Prostate gland (tissue), 2 donors: ENCODE data around the gene CPLX1. TPM values are rescaled to one million over a fixed set of nuclear protein-coding genes. Genes with fewer than 3 reads are reported as not detected.

Source experiments
- DNase-seq: peaks from one replicate; pipeline ENCODE4 v3.0.0-alpha.2; 2019; ENCODE audit warnings: low spot score
- H3K27ac ChIP-seq, 2 donors: fragments of 200-600 bp; sonication (generic); 2 replicates each; pipeline ENCODE4 v1.5.1; 2017 to 2019
- H3K27me3 ChIP-seq: fragments of 200-600 bp; sonication (generic); replicated peaks from 2 replicates; pipeline ENCODE4 v1.5.1; 2019; ENCODE audit not compliant: insufficient read depth
- H3K36me3 ChIP-seq, 2 donors: fragments of 200-600 bp; sonication (generic); 1 replicate in 1 of 2; 2 replicates in 1 of 2; pipeline versions ENCODE4 v1.5.1 to v1.8.1; 2017 to 2019
- H3K4me1 ChIP-seq: fragments of 200-600 bp; sonication (generic); replicated peaks from 2 replicates; pipeline ENCODE4 v1.5.1; 2019
- H3K4me3 ChIP-seq, 2 donors: fragments of 200-600 bp; sonication (generic); 2 replicates each; pipeline ENCODE4 v1.5.1; 2017 to 2019
- H3K9me3 ChIP-seq: fragments of 200-600 bp; sonication (generic); 2 replicates; pipeline ENCODE4 v1.5.1; 2017
- CTCF ChIP-seq, 4 experiments: fragments of 200-600 bp in 2 of 4; fragments of 450-650 bp in 2 of 4; sonication (generic) in 2 of 4; IDR thresholded peaks; 1 replicate in 3 of 4; 2 replicates in 1 of 4; pipeline ENCODE4 v1.5.1; 2016 to 2019; ENCODE audit warnings: antibody characterized with exemption in 4 of 4, mild to moderate bottlenecking in 2 of 4, moderate library complexity in 2 of 4
- POLR2A ChIP-seq: fragments of 450-650 bp; IDR thresholded peaks from one replicate; pipeline ENCODE4 v1.6.1; 2016; ENCODE audit warnings: antibody characterized with exemption, mild to moderate bottlenecking
- POLR2AphosphoS5 ChIP-seq: sonication (generic); formaldehyde crosslinking; IDR thresholded peaks from one replicate; pipeline ENCODE4 v1.6.1; 2017; ENCODE audit warnings: antibody characterized with exemption
- WGBS: methylation state at CpG from one replicate; pipeline ENCODE4 v1.1.5; 2018; 5-methylcytosine and 5-hydroxymethylcytosine counted together
- intact Hi-C: fragments of 100-400 bp; cut with DNase I; formaldehyde crosslinking; loops from one replicate; pipeline ENCODE4 v1.14.2; 2022
- total RNA-seq, 2 donors: library from RNA; depleted of rRNA; stranded (reverse); fragments of >200 nt; gene quantifications; one replicate each; pipeline ENCODE4 v1.1.0, GENCODE V29; 2016

Gene CPLX1
- total RNA-seq, 2 donors from 2014 or later: 2.5 to 4.4 TPM

DNA sequence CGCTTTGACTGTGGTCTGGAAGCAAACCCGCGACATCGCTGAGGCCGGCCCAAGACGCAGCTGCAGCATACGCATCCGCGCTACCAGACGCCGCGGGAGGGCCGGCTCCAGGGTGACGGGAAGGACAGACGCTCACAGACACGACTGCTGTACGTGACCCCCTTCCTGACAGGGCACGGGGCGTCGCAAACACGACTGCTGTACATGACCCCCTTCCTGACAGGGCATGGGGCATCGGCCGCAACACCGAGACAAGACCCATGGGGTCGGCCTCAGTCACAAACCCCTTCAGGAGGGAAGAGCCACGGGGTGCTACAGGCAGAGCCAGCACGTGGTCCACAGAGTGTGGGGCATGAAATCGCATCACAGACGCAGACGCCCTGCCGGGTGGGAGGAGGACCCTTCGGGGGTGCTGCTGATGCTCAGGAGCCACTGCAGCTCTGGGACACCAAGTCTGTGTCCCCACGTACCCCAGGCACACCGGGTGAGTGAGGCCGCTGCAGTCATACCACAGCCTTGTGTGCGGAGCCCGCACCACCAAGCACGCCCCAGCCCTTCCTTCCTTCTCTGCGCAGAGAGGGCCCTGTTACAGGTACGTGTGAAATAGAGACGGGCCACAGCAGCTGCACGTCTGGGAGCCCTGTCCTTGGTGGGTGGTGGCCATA lies 38.7 kb upstream of the CPLX1 start:
- no peak overlapping the region for H3K27ac ChIP-seq
- peaks cover 0 to 15% of the 10 kb centered on the region in 2 donors for H3K36me3 ChIP-seq
- no peaks in the 10 kb centered on the region for H3K9me3 ChIP-seq
- intact Hi-C loops: no loop called here
- 97% methylated on average over 42 of the region's 42 CpGs for WGBS
- no peak for DNase-seq
- H3K4me1 ChIP-seq: no peaks in the 10 kb centered on the region
- no peak overlapping the region for H3K4me3 ChIP-seq
- TF ChIP-seq POLR2A: no peak
- no peak for TF ChIP-seq CTCF (IDR thresholded peaks at IDR 0.05)
- no peak for TF ChIP-seq POLR2AphosphoS5
- no peaks in the 10 kb centered on the region for H3K27me3 ChIP-seq

- 95% methylated on average over 21 of the region's 21 CpGs for WGBS
- no peak for DNase-seq
- TF ChIP-seq POLR2AphosphoS5 (no peak), POLR2A (no peak), CTCF (IDR thresholded peaks at IDR 0.05) (no peak)
- Histone ChIP-seq H3K36me3 (peaks cover 6 to 22% of the 10 kb centered on the region in 2 donors), H3K4me3 (no peak overlapping the region), H3K4me1 (no peaks in the 10 kb centered on the region), H3K27me3 (no peaks in the 10 kb centered on the region), H3K9me3 (no peaks in the 10 kb centered on the region), H3K27ac (no peak overlapping the region)
- intact Hi-C loops: no loop called here
Observed at GRCh38 chr4:860561-860960, 34.6 kb upstream of the CPLX1 start.

GRCh38 chr4:859496-859895 lies 33.6 kb upstream of the CPLX1 start:
- no peaks in the 10 kb centered on the region for H3K27me3 ChIP-seq
- H3K27ac ChIP-seq: no peak overlapping the region
- no peaks in the 10 kb centered on the region for H3K4me1 ChIP-seq
- intact Hi-C loops: no loop called here
- H3K4me3 ChIP-seq: no peak overlapping the region
- DNase-seq: no peak
- no peak for TF ChIP-seq POLR2A
- no peak for TF ChIP-seq CTCF (IDR thresholded peaks at IDR 0.05)
- TF ChIP-seq POLR2AphosphoS5: no peak
- no peaks in the 10 kb centered on the region for H3K9me3 ChIP-seq
- WGBS: 89% methylated on average over 13 of the region's 13 CpGs
- peaks cover 6 to 16% of the 10 kb centered on the region in 2 donors for H3K36me3 ChIP-seq

- no peak overlapping the region for H3K4me3 ChIP-seq
- H3K27me3 ChIP-seq: no peaks in the 10 kb centered on the region
- no peak for TF ChIP-seq CTCF (IDR thresholded peaks at IDR 0.05)
- no peak for TF ChIP-seq POLR2AphosphoS5
- no peak for TF ChIP-seq POLR2A
- H3K36me3 ChIP-seq: peaks cover 6 to 10% of the 10 kb centered on the region in 2 donors
- H3K4me1 ChIP-seq: no peaks in the 10 kb centered on the region
- no peak overlapping the region for H3K27ac ChIP-seq
- DNase-seq: no peak
- intact Hi-C loops: no loop called here
- 82% methylated on average over 31 of the region's 31 CpGs for WGBS
- no peaks in the 10 kb centered on the region for H3K9me3 ChIP-seq
Observed at GRCh38 chr4:858831-859451, 33.0 kb upstream of the CPLX1 start.

GRCh38 chr4:858041-858481 lies 32.1 kb upstream of the CPLX1 start:
- DNase-seq: no peak
- H3K4me1 ChIP-seq: no peaks in the 10 kb centered on the region
- peaks cover 6 to 8% of the 10 kb centered on the region in 2 donors for H3K36me3 ChIP-seq
- H3K4me3 ChIP-seq: no peak overlapping the region
- no peaks in the 10 kb centered on the region for H3K9me3 ChIP-seq
- TF ChIP-seq CTCF (IDR thresholded peaks at IDR 0.05): no peak
- no peak for TF ChIP-seq POLR2AphosphoS5
- no peak for TF ChIP-seq POLR2A
- intact Hi-C loops: no loop called here
- H3K27me3 ChIP-seq: no peaks in the 10 kb centered on the region
- 93% methylated on average over 16 of the region's 17 CpGs for WGBS
- no peak overlapping the region for H3K27ac ChIP-seq
